ENCODE measurements around the gene TREML2.
"Not testable (repeated sequence)": the region's sequence is repeated elsewhere in the genome, so short reads cannot be mapped to it uniquely, and the experiment has no call there.

Gene TREML2

GRCh38 chr6:41193171-41193734 is 7.7 kb downstream of the TREML2 start:
- Mint-ChIP-seq H3K27me3 (no peaks in the 10 kb centered on the region), H3K36me3 (peaks cover 10% of the 10 kb centered on the region), H3K4me3 (no peak overlapping the region), H3K27ac (peak overlapping the region; percentile 38), H3K4me1 (ENCODE audit: low read depth) (peaks cover 35% of the 10 kb centered on the region), H3K9me3 (ENCODE audit: low read depth) (peaks cover 4% of the 10 kb centered on the region)

GRCh38 chr6:41191569-41191968 is 9.4 kb downstream of the TREML2 start:
- Mint-ChIP-seq H3K4me1 (ENCODE audit: low read depth) (peaks cover 26% of the 10 kb centered on the region), H3K9me3 (ENCODE audit: low read depth) (peaks cover 4% of the 10 kb centered on the region), H3K36me3 (peaks cover 10% of the 10 kb centered on the region), H3K4me3 (no peak overlapping the region), H3K27me3 (no peaks in the 10 kb centered on the region), H3K27ac (no peak overlapping the region)

GRCh38 chr6:41190791-41191190 is 10.2 kb downstream of the TREML2 start:
- Mint-ChIP-seq H3K36me3 (peaks cover 10% of the 10 kb centered on the region), H3K9me3 (ENCODE audit: low read depth) (peaks cover 4% of the 10 kb centered on the region), H3K4me3 (no peak overlapping the region), H3K27ac (no peak overlapping the region), H3K27me3 (no peaks in the 10 kb centered on the region), H3K4me1 (ENCODE audit: low read depth) (peaks cover 27% of the 10 kb centered on the region)

GRCh38 chr6:41189967-41190366 is 11.0 kb downstream of the TREML2 start:
- no peak overlapping the region for H3K4me3 Mint-ChIP-seq
- peaks cover 4% of the 10 kb centered on the region for H3K9me3 Mint-ChIP-seq (ENCODE audit: low read depth)
- no peak overlapping the region for H3K27ac Mint-ChIP-seq
- H3K36me3 Mint-ChIP-seq, result peaks cover 10% of the 10 kb centered on the region
- peaks cover 28% of the 10 kb centered on the region for H3K4me1 Mint-ChIP-seq (ENCODE audit: low read depth)
- H3K27me3 Mint-ChIP-seq, result no peaks in the 10 kb centered on the region

GRCh38 chr6:41189046-41189445 is 11.9 kb downstream of the TREML2 start:
- not testable (repeated sequence) for H3K4me3 Mint-ChIP-seq, H3K27ac Mint-ChIP-seq

GRCh38 chr6:41187924-41188886 is 12.7 kb downstream of the TREML2 start:
- Mint-ChIP-seq H3K4me1 (ENCODE audit: low read depth) (peaks cover 17% of the 10 kb centered on the region), H3K27me3 (no peaks in the 10 kb centered on the region), H3K9me3 (ENCODE audit: low read depth) (peaks cover 4% of the 10 kb centered on the region), H3K36me3 (peaks cover 7% of the 10 kb centered on the region), H3K4me3 (no peak overlapping the region), H3K27ac (no peak overlapping the region)

More at GRCh38 chr6:41189046-41189445, 11.9 kb downstream of the TREML2 start:
- peaks cover 21% of the 10 kb centered on the region for H3K4me1 Mint-ChIP-seq (ENCODE audit: low read depth)
- H3K27me3 Mint-ChIP-seq; H3K36me3 Mint-ChIP-seq; H3K9me3 Mint-ChIP-seq (ENCODE audit: low read depth): not testable (repeated sequence)

GRCh38 chr6:41186031-41186562 is 14.9 kb downstream of the TREML2 start:
- Mint-ChIP-seq H3K36me3 (peaks cover 7% of the 10 kb centered on the region), H3K27ac (no peak overlapping the region), H3K27me3 (no peaks in the 10 kb centered on the region), H3K9me3 (ENCODE audit: low read depth) (peaks cover 4% of the 10 kb centered on the region), H3K4me3 (no peak overlapping the region), H3K4me1 (ENCODE audit: low read depth) (peaks cover 26% of the 10 kb centered on the region)

GRCh38 chr6:41184761-41185160 is 16.2 kb downstream of the TREML2 start:
- Mint-ChIP-seq H3K27ac (no peak overlapping the region), H3K27me3 (no peaks in the 10 kb centered on the region), H3K9me3 (ENCODE audit: low read depth) (peaks cover 4% of the 10 kb centered on the region), H3K36me3 (peaks cover 4% of the 10 kb centered on the region), H3K4me1 (ENCODE audit: low read depth) (peaks cover 26% of the 10 kb centered on the region), H3K4me3 (no peak overlapping the region)

- H3K4me1 Mint-ChIP-seq (ENCODE audit: low read depth), result peaks cover 22% of the 10 kb centered on the region
- peaks cover 2% of the 10 kb centered on the region for H3K36me3 Mint-ChIP-seq
- no peak overlapping the region for H3K4me3 Mint-ChIP-seq
- H3K27ac Mint-ChIP-seq, result no peak overlapping the region
- H3K9me3 Mint-ChIP-seq (ENCODE audit: low read depth), result no peaks in the 10 kb centered on the region
- H3K27me3 Mint-ChIP-seq, result no peaks in the 10 kb centered on the region
Measured at GRCh38 chr6:41182069-41183034, 18.6 kb downstream of the TREML2 start.

GRCh38 chr6:41181566-41181965 is 19.4 kb downstream of the TREML2 start:
- H3K27me3 Mint-ChIP-seq, result no peaks in the 10 kb centered on the region
- H3K9me3 Mint-ChIP-seq (ENCODE audit: low read depth), result no peaks in the 10 kb centered on the region
- H3K4me1 Mint-ChIP-seq (ENCODE audit: low read depth), result peaks cover 19% of the 10 kb centered on the region
- H3K27ac Mint-ChIP-seq, result no peak overlapping the region
- H3K4me3 Mint-ChIP-seq, result no peak overlapping the region
- H3K36me3 Mint-ChIP-seq, result peaks cover 2% of the 10 kb centered on the region

GRCh38 chr6:41179163-41179562 is 21.8 kb downstream of the TREML2 start:
- peaks cover 13% of the 10 kb centered on the region for H3K4me1 Mint-ChIP-seq (ENCODE audit: low read depth)
- no peak overlapping the region for H3K4me3 Mint-ChIP-seq
- H3K9me3 Mint-ChIP-seq (ENCODE audit: low read depth), result no peaks in the 10 kb centered on the region
- no peaks in the 10 kb centered on the region for H3K27me3 Mint-ChIP-seq
- H3K36me3 Mint-ChIP-seq, result peaks cover 2% of the 10 kb centered on the region
- H3K27ac Mint-ChIP-seq, result no peak overlapping the region

- Mint-ChIP-seq H3K27me3 (no peaks in the 10 kb centered on the region), H3K4me3 (no peak overlapping the region), H3K4me1 (ENCODE audit: low read depth) (peaks cover 13% of the 10 kb centered on the region), H3K36me3 (peaks cover 2% of the 10 kb centered on the region), H3K9me3 (ENCODE audit: low read depth) (no peaks in the 10 kb centered on the region), H3K27ac (no peak overlapping the region)
Measured at GRCh38 chr6:41177695-41178094, 23.3 kb downstream of the TREML2 start.

- Mint-ChIP-seq H3K4me1 (ENCODE audit: low read depth) (peaks cover 11% of the 10 kb centered on the region), H3K27me3 (no peaks in the 10 kb centered on the region), H3K9me3 (ENCODE audit: low read depth) (no peaks in the 10 kb centered on the region), H3K36me3 (peaks cover 2% of the 10 kb centered on the region), H3K27ac (no peak overlapping the region), H3K4me3 (no peak overlapping the region)
Measured at GRCh38 chr6:41177287-41177686, 23.7 kb downstream of the TREML2 start.

GRCh38 chr6:41176189-41176588 is 24.8 kb downstream of the TREML2 start:
- Mint-ChIP-seq H3K4me1 (ENCODE audit: low read depth) (no peaks in the 10 kb centered on the region), H3K27me3 (no peaks in the 10 kb centered on the region), H3K27ac (no peak overlapping the region), H3K9me3 (ENCODE audit: low read depth) (no peaks in the 10 kb centered on the region), H3K36me3 (peaks cover 2% of the 10 kb centered on the region), H3K4me3 (no peak overlapping the region)

All from activated naive CD8-positive, alpha-beta T cell (primary cell).